ENCODE results near the gene GUCA2B. TPM values are rescaled to one million over a fixed set of nuclear protein-coding genes. Genes with fewer than 3 reads are reported as not detected.

GUCA2B gene
- total and polyA plus RNA-seq, 8 donors, result 2.2 to 13.1 (median 4.8) TPM; not detected in 4

- no peak for DNase-seq
- WGBS, 5 donors, result 70 to 77% (median 75%) methylated on average over 4 of the region's 4 CpGs
- intact Hi-C loops (cut with DNase I; ENCODE audit: low total_unique reads), result no loop called here
- peaks cover 16 to 36% (median 27%) of the 10 kb centered on the region in 4 donors for H3K4me1 ChIP-seq
- peaks cover 0 to 50% (median 45%) of the 10 kb centered on the region in 4 donors for H3K36me3 ChIP-seq
- no peak overlapping the region for H3K4me3 ChIP-seq
- H3K27me3 ChIP-seq, result no peaks in the 10 kb centered on the region
- TF ChIP-seq CTCF (IDR thresholded peaks at IDR 0.05), result no peak
- TF ChIP-seq POLR2A (IDR thresholded peaks at IDR 0.05), result no peak
- TF ChIP-seq EP300 (IDR thresholded peaks at IDR 0.05), result no peak
- no peak for TF ChIP-seq POLR2AphosphoS5 (IDR thresholded peaks at IDR 0.05)
- peak overlapping the region in 1 of 5 donors; percentile 21 for H3K27ac ChIP-seq
- no peaks in the 10 kb centered on the region for H3K9me3 ChIP-seq
These were observed 26.7 kb downstream of the GUCA2B start for GRCh38 chr1:42179900-42180329.

DNA sequence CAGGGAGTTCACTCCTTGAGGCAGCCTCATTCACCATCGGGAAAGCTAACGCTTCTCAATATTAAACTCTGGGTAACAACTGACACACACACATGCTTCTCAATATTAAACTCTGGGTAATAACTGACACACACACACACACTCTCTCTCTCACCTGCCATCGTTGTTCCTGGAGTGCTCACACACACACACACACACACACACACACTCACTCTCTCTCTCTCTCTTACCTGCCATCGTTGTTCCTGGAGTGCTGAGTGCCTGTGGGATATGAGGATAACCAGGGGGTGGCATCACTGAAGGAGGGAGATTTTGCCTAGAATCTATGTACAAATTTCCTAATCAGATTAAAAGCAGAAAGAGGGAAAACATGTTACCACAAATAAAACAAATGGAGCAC, 28.5 kb downstream of the GUCA2B start:
- intact Hi-C loops (cut with DNase I; ENCODE audit: low total_unique reads), result no loop called here
- no peaks in the 10 kb centered on the region for H3K9me3 ChIP-seq
- no peak overlapping the region for H3K4me3 ChIP-seq
- 85 to 92% (median 88%) methylated on average over 4 of the region's 4 CpGs for WGBS, 5 donors
- no peak for TF ChIP-seq POLR2AphosphoS5 (IDR thresholded peaks at IDR 0.05)
- TF ChIP-seq POLR2A (IDR thresholded peaks at IDR 0.05), result no peak
- no peak for TF ChIP-seq EP300 (IDR thresholded peaks at IDR 0.05)
- TF ChIP-seq CTCF (IDR thresholded peaks at IDR 0.05), result no peak
- peaks cover 3 to 65% (median 59%) of the 10 kb centered on the region in 4 donors for H3K36me3 ChIP-seq
- no peak for DNase-seq
- no peak overlapping the region for H3K27ac ChIP-seq
- peaks cover 16 to 35% (median 27%) of the 10 kb centered on the region in 4 donors for H3K4me1 ChIP-seq
- H3K27me3 ChIP-seq, result no peaks in the 10 kb centered on the region

- intact Hi-C loops (cut with DNase I; ENCODE audit: low total_unique reads), result no loop called here
- Histone ChIP-seq H3K4me1 (peaks cover 6 to 20% (median 14%) of the 10 kb centered on the region in 4 donors), H3K4me3 (no peak overlapping the region), H3K27ac (no peak overlapping the region), H3K9me3 (no peaks in the 10 kb centered on the region), H3K36me3 (peaks cover 3 to 82% (median 74%) of the 10 kb centered on the region in 4 donors), H3K27me3 (no peaks in the 10 kb centered on the region)
- WGBS, 5 donors, result 79 to 93% (median 90%) methylated on average over 3 to 7 of the region's 7 CpGs
- DNase-seq, result no peak
- TF ChIP-seq CTCF (IDR thresholded peaks at IDR 0.05), result no peak
- TF ChIP-seq POLR2AphosphoS5 (IDR thresholded peaks at IDR 0.05), result no peak
- no peak for TF ChIP-seq EP300 (IDR thresholded peaks at IDR 0.05)
- TF ChIP-seq POLR2A (IDR thresholded peaks at IDR 0.05), result no peak
These were observed 30.2 kb downstream of the GUCA2B start for GRCh38 chr1:42183210-42183956.

GRCh38 chr1:42183957-42184268, 30.7 kb downstream of the GUCA2B start:
- Histone ChIP-seq H3K27me3 (no peaks in the 10 kb centered on the region), H3K4me3 (no peak overlapping the region), H3K36me3 (peaks cover 3 to 88% (median 79%) of the 10 kb centered on the region in 4 donors), H3K4me1 (peaks cover 6 to 15% (median 10%) of the 10 kb centered on the region in 4 donors), H3K27ac (no peak overlapping the region), H3K9me3 (no peaks in the 10 kb centered on the region)
- no peak for DNase-seq
- intact Hi-C loops (cut with DNase I; ENCODE audit: low total_unique reads), result no loop called here
- no peak for TF ChIP-seq CTCF (IDR thresholded peaks at IDR 0.05)
- no peak for TF ChIP-seq EP300 (IDR thresholded peaks at IDR 0.05)
- no peak for TF ChIP-seq POLR2AphosphoS5 (IDR thresholded peaks at IDR 0.05)
- no peak for TF ChIP-seq POLR2A (IDR thresholded peaks at IDR 0.05)
- 94 to 98% (median 96%) methylated on average over 6 of the region's 6 CpGs for WGBS, 5 donors

All from stomach (tissue), 9 donors.